Gastroesophageal sphincter (tissue), 3 donors: ENCODE data around the gene DLGAP5.

Experiments used
- POLR2AphosphoS5 ChIP-seq: sonication (generic); formaldehyde crosslinking; IDR thresholded peaks from one replicate; pipeline ENCODE4 v1.6.1; 2017; ENCODE audit warnings: antibody characterized with exemption
- TF ChIP-seq, protein P1 (sequence below), 4 experiments: fragments of 200-600 bp in 2 of 4; fragments of 450-650 bp in 2 of 4; sonication (generic) in 1 of 4; IDR thresholded peaks; one replicate each; pipeline ENCODE4 v1.5.1; 2017 to 2019; ENCODE audit warnings: antibody characterized with exemption in 4 of 4, mild to moderate bottlenecking in 2 of 4, moderate library complexity in 2 of 4

DNA sequence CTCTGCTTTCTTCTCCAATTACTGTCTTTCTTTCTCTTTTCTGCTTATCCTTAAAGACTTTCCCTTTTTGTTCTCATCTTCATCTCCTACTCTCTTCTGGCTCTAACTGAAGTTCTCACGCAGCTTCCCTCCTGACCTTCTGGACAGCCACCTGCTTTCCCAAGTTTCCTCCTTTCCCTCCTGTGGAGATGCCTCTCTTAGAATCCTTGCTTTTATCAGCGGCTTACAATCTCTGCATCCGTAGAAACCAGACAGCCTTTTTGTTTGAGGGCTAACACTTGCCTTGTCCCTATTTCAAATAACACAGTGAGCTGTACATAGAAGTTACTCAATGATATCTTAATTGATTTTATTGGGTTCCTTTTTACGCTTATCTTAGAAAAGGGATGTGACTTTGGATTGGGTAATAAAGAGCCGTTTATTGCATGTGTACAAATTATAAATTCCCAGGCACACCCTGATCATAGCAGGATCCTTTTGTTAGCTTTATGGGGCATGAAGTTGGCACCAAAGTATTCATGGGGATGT, 64.4 kb downstream of the DLGAP5 start:
- TF ChIP-seq, protein P1, sequence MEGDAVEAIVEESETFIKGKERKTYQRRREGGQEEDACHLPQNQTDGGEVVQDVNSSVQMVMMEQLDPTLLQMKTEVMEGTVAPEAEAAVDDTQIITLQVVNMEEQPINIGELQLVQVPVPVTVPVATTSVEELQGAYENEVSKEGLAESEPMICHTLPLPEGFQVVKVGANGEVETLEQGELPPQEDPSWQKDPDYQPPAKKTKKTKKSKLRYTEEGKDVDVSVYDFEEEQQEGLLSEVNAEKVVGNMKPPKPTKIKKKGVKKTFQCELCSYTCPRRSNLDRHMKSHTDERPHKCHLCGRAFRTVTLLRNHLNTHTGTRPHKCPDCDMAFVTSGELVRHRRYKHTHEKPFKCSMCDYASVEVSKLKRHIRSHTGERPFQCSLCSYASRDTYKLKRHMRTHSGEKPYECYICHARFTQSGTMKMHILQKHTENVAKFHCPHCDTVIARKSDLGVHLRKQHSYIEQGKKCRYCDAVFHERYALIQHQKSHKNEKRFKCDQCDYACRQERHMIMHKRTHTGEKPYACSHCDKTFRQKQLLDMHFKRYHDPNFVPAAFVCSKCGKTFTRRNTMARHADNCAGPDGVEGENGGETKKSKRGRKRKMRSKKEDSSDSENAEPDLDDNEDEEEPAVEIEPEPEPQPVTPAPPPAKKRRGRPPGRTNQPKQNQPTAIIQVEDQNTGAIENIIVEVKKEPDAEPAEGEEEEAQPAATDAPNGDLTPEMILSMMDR (IDR thresholded peaks at IDR 0.05) = no peak
- no peak for TF ChIP-seq POLR2AphosphoS5
